Stimulated activated CD8-positive, alpha-beta memory T cell treated with anti-CD3 and anti-CD28 coated beads, Interleukin-12 subunit alpha, Interleukin-12 subunit beta, amount 100 ng/mL, for 4 hours (primary cell): ENCODE data around the gene MLX.
A peak's percentile ranks its signal among the peaks of the same experiment; 100 is the strongest.
"Not testable (repeated sequence)": the region's sequence is repeated elsewhere in the genome, so short reads cannot be mapped to it uniquely, and the experiment has no call there.

Experiments
- DNase-seq: peaks from one replicate; pipeline ENCODE4 v3.0.0-alpha.2; 2020; ENCODE audit warnings: low read depth

Gene MLX

GRCh38 chr17:42579794-42580551 is 13.1 kb downstream of the MLX start:
- DNase-seq, result no peak

DNA sequence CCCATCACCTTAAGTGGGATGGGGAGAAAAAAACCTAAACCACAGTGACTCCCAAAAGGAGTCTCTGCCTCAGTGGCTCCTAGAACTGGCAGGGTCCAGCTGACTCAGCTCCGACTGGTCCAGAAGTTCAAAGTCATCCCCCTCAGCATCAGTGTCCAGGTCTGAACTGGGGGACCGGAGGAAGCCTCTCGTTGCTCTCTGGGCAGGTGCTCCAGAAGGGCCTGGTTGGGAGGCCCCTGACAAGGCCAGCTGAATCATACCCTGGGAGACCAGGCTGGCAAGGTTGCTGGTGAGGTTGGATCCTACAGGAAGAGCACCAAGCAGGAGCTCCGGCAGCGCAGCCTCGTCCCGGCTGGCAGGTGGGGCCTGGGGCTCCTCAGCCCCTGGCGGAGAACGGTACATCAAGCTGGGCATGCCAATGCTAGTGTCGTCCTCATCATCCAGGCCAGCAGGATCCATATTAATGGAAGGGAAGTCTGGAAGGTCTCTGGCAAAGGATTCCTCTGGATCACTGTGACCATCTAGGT is 14.9 kb downstream of the MLX start:
- DNase-seq, result no peak

GRCh38 chr17:42584880-42585279 is 18.0 kb downstream of the MLX start:
- DNase-seq, result no peak

DNA sequence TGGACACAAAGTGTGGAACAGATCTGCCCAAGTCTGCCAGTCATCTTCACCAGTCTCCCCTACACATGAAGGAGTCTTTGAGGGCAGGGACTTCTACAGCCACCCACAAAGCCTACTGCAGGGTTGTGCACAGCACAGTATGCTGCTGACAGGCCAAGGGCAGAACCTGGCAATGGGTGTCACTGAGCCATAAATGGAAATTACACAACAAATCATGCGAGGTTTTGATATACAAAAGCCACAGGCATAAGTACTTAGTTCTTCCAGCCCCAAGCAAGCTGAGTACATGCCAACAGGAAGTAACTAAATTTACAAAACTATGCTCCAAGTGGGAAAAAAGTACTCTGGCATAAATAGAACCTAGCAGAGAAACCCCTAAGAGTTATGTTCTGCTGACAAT is 18.5 kb downstream of the MLX start:
- no peak for DNase-seq

- no peak for DNase-seq
Observed at GRCh38 chr17:42586514-42587230, 19.8 kb downstream of the MLX start.

- no peak for DNase-seq
Observed at GRCh38 chr17:42590886-42591285, 24.0 kb downstream of the MLX start.

- DNase-seq, result no peak
Observed at GRCh38 chr17:42591411-42591810, 24.5 kb downstream of the MLX start.

GRCh38 chr17:42596386-42596785 is 29.5 kb downstream of the MLX start:
- DNase-seq, result no peak

DNA sequence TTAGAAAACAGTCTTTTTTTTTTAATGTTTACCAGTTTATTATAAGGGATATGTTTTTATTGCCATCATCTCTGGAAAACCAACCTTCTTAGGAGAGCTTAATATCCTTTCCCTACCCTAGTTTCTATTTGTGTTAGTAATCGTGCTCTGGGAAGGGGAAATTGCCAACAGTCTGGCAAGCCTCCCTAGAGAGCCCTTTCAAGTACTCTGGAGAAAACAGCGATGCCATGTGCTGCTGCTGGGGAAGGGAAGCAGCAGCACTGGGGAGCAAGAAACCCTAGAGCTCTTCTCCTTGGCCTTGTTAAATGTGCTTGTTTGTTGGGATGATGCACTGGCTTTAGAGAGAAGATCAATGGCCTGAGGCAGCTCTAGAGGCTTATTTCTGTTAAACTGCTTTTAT is 32.0 kb downstream of the MLX start:
- no peak for DNase-seq

- DNase-seq, result no peak
Observed at GRCh38 chr17:42603318-42603717, 36.4 kb downstream of the MLX start.

DNA sequence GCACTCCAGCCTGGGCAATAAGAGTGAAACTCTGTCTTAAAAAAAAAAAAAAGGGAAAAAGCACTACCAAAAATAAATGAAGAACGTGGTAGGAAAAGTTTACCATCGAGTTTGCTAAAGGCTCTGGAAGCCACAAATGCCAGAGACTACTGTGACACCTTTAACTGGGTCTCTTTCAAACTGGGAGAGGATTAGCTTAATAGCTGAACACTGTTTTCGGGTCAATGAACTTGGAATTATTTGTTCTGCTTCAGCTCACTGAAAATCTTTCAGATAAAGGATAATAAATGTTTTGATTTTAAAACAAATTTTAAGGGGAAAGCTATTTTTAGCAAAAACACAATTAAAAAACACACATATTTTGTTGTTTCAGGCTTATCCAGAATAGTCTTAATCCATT is 40.9 kb downstream of the MLX start:
- no peak for DNase-seq

GRCh38 chr17:42608305-42609181 is 41.6 kb downstream of the MLX start:
- no peak for DNase-seq

GRCh38 chr17:42609182-42609813 is 42.4 kb downstream of the MLX start, which contains the start of the genes RETREG3 and TUBG1:
Gene RETREG3, minus strand, starts transcription at chr17:42609374. Its CDS starts 50 bp downstream, at chr17:42609324.
Gene TUBG1, plus strand, starts transcription at chr17:42609683. Its CDS starts 55 bp downstream, at chr17:42609738.
- DNase-seq, result peak; percentile 100

GRCh38 chr17:42609814-42610801 is 43.2 kb downstream of the MLX start:
- DNase-seq, result peak; percentile 6

DNA sequence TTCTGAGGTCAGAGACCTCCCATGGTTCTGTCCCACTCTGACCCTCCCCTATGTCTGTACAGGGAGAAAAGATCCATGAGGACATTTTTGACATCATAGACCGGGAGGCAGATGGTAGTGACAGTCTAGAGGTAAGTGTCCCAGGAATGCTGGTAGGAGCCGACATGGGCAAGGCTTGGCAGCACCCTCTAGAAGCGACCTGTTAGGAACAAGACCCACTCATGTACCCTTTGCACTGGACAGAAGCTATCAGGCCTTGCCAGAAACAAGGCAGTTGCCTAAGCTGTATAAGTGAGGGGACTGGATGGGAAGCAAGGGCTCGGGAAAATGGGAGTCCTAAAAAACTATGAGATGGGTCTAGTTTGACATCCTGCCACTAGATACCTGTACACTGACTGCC is 45.1 kb downstream of the MLX start:
- no peak for DNase-seq

GRCh38 chr17:42613699-42614295 is 46.9 kb downstream of the MLX start:
- DNase-seq, result no peak

- no peak for DNase-seq
Observed at GRCh38 chr17:42617956-42618431, 51.1 kb downstream of the MLX start.

DNA sequence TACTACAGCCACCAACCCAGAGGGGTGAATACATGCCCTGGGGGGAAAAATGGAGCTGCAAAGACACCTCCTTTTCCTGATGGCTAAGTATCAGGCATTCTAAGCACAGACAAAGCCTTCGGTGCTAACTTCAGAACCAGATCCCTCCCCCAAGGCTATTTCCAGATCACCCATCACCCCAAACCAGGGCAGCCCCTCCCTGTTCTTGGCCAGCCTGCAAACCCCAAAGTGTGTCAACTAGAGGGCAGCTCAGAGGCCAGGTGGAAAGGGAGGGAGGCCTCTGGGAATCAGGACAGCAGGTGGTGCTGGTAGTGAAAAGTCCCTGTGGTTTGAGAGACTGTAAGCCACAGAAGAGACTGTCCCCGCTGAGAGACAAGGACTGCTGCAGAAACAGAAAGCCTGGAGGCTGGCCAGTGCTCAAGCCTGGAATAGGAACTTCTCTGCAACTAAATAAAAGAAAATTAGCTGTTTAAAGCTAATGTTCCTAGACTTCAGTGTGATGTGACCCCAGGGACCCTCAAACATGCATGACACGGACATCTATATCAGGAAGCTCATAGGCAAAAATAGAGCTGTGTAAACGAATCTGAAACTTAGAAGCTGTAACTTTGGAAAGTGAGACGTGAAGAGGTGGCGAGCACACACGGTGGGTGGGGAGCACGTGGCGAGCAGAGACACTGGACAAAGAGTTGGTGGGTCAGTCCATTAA is 51.7 kb downstream of the MLX start:
- no peak for DNase-seq

DNA sequence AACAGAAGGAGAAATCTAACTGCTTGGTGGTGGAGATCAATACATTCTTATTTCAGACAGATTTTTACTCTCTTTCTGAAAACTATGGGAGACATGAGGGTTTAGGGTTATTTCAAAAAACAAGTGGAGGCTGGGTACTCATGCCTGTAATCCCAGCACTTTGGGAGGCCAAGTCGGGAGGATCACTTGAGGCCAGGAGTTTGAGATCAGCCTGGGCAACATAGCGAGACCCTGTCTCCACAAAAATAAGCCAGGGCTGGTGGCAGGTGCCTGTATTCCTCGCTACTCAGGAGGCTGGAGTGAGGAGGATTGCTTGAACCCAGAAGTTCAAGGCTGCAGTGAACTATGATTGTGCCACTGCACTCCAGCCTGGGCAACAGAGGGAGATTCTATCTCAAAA is 55.1 kb downstream of the MLX start:
- DNase-seq, result not testable (repeated sequence)
